Stomach (tissue), 9 donors: ENCODE measurements around the gene GDPGP1. TPM values are rescaled to one million over a fixed set of nuclear protein-coding genes. Genes with fewer than 3 reads are reported as not detected.
"Not testable (repeated sequence)": the region's sequence is repeated elsewhere in the genome, so short reads cannot be mapped to it uniquely, and the experiment has no call there.

ENCODE experiments used
- DNase-seq, 2 donors: peaks; one replicate each; pipeline versions ENCODE4 v3.0.0 to v3.0.0-alpha.2; 2013 to 2019
- H3K27ac ChIP-seq, 5 donors: fragments of 200-600 bp in 4 of 5; sonication (generic) in 4 of 5; one replicate each; pipeline ENCODE4 v1.5.1; 2013 to 2019; ENCODE audit warnings: mild to moderate bottlenecking in 1 of 5, moderate library complexity in 1 of 5
- H3K27me3 ChIP-seq, 3 donors: fragments of 200-600 bp; sonication (generic); one replicate each; pipeline ENCODE4 v1.5.1; 2017 to 2019; ENCODE audit warnings: mixed run types in 1 of 3
- H3K36me3 ChIP-seq, 4 donors: fragments of 200-600 bp; sonication (generic); 1 replicate in 3 of 4; 2 replicates in 1 of 4; pipeline ENCODE4 v1.5.1; 2016 to 2019
- H3K4me1 ChIP-seq, 4 donors: fragments of 200-600 bp; sonication (generic); one replicate each; pipeline ENCODE4 v1.5.1; 2016 to 2019
- H3K4me3 ChIP-seq, 4 donors: fragments of 200-600 bp; sonication (generic) in 3 of 4; one replicate each; pipeline ENCODE4 v1.5.1; 2016 to 2019; ENCODE audit warnings: mild to moderate bottlenecking in 1 of 4
- H3K9me3 ChIP-seq, 4 donors: fragments of 200-600 bp; sonication (generic); one replicate each; pipeline ENCODE4 v1.5.1; 2016 to 2019
- EP300 ChIP-seq: sonication (generic); formaldehyde crosslinking; IDR thresholded peaks from one replicate; pipeline ENCODE4 v1.6.1; 2017; ENCODE audit warnings: antibody characterized with exemption
- POLR2A ChIP-seq, 4 donors: fragments of 450-650 bp; IDR thresholded peaks; one replicate each; pipeline ENCODE4 v1.6.1; 2016; ENCODE audit warnings: antibody characterized with exemption in 4 of 4, control low read depth in 2 of 4, mild to moderate bottlenecking in 1 of 4, moderate library complexity in 1 of 4
- POLR2AphosphoS5 ChIP-seq, 3 donors: sonication (generic); formaldehyde crosslinking; IDR thresholded peaks; one replicate each; pipeline ENCODE4 v1.6.1; 2016; ENCODE audit warnings: antibody characterized with exemption in 3 of 3
- WGBS, 5 donors: extraction: QIAGEN DNeasy Blood & Tissue Kit in 3 of 5; methylation state at CpG; one replicate each; pipeline versions ENCODE4 v1.1.5 to v1.1.7; 2013 to 2018; 5-methylcytosine and 5-hydroxymethylcytosine counted together
- intact Hi-C: fragments of 100-400 bp; cut with DNase I; formaldehyde crosslinking; loops from one replicate; pipeline ENCODE4 v1.15.1; 2023; ENCODE audit warnings: low total_unique reads
- polyA plus RNA-seq, 3 donors: library from polyadenylated mRNA; stranded (reverse); fragments of 200-250 nt; gene quantifications; one replicate each; pipeline ENCODE4 v1.2.3, GENCODE V29; 2013
- total RNA-seq, 5 donors: library from RNA; depleted of rRNA; stranded (reverse); fragments of >200 nt; gene quantifications; one replicate each; pipeline versions ENCODE4 v1.1.0 to v1.2.3, GENCODE V29; 2014 to 2016
- TF ChIP-seq, protein P1 (sequence below), 7 experiments: fragments of 450-650 bp in 4 of 7; fragments of 200-600 bp in 3 of 7; sonication (generic) in 3 of 7; IDR thresholded peaks; one replicate each; pipeline ENCODE4 v1.5.1; 2016 to 2019; ENCODE audit warnings: antibody characterized with exemption in 7 of 7, control low read depth in 2 of 7, mild to moderate bottlenecking in 1 of 7
- donor health status: healthy with polysubstance abuse.
- donor health status: Bipolar disorder and iron deficiency.
- donor health status: healthy.

The GDPGP1 gene
- total and polyA plus RNA-seq, 8 donors = under 0.01 to 26.6 (median 3.2) TPM; not detected in 1

- H3K27me3 ChIP-seq = no peaks in the 10 kb centered on the region
- H3K4me3 ChIP-seq = no peak overlapping the region
- TF ChIP-seq POLR2AphosphoS5 (IDR thresholded peaks at IDR 0.05) (no peak), EP300 (no peak), POLR2A (IDR thresholded peaks at IDR 0.05) (no peak)
- TF ChIP-seq, protein P1, sequence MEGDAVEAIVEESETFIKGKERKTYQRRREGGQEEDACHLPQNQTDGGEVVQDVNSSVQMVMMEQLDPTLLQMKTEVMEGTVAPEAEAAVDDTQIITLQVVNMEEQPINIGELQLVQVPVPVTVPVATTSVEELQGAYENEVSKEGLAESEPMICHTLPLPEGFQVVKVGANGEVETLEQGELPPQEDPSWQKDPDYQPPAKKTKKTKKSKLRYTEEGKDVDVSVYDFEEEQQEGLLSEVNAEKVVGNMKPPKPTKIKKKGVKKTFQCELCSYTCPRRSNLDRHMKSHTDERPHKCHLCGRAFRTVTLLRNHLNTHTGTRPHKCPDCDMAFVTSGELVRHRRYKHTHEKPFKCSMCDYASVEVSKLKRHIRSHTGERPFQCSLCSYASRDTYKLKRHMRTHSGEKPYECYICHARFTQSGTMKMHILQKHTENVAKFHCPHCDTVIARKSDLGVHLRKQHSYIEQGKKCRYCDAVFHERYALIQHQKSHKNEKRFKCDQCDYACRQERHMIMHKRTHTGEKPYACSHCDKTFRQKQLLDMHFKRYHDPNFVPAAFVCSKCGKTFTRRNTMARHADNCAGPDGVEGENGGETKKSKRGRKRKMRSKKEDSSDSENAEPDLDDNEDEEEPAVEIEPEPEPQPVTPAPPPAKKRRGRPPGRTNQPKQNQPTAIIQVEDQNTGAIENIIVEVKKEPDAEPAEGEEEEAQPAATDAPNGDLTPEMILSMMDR (IDR thresholded peaks at IDR 0.05) = no peak
- 38 to 58% (median 52%) methylated on average over 5 of the region's 5 CpGs for WGBS, 5 donors
- intact Hi-C loops = no loop called here
- H3K4me1 ChIP-seq = no peaks in the 10 kb centered on the region
- no peak overlapping the region for H3K27ac ChIP-seq
- no peaks in the 10 kb centered on the region for H3K9me3 ChIP-seq
- no peaks in the 10 kb centered on the region for H3K36me3 ChIP-seq
- no peak for DNase-seq
These were observed 53.1 kb downstream of the GDPGP1 start for GRCh38 chr15:90287101-90287500.

GRCh38 chr15:90287946-90288345 lies 53.9 kb downstream of the GDPGP1 start:
- TF ChIP-seq, protein P1 (IDR thresholded peaks at IDR 0.05) = no peak
- TF ChIP-seq POLR2AphosphoS5 (IDR thresholded peaks at IDR 0.05) (no peak), EP300 (no peak), POLR2A (IDR thresholded peaks at IDR 0.05) (no peak)
- Histone ChIP-seq H3K36me3 (no peaks in the 10 kb centered on the region), H3K27ac (no peak overlapping the region), H3K4me1 (peaks cover 0 to under 1% (median 0%) of the 10 kb centered on the region in 4 donors), H3K9me3 (no peaks in the 10 kb centered on the region), H3K27me3 (no peaks in the 10 kb centered on the region), H3K4me3 (no peak overlapping the region)
- 85 to 92% (median 90%) methylated on average over 6 of the region's 6 CpGs for WGBS, 5 donors
- DNase-seq = no peak
- intact Hi-C loops = no loop called here

DNA sequence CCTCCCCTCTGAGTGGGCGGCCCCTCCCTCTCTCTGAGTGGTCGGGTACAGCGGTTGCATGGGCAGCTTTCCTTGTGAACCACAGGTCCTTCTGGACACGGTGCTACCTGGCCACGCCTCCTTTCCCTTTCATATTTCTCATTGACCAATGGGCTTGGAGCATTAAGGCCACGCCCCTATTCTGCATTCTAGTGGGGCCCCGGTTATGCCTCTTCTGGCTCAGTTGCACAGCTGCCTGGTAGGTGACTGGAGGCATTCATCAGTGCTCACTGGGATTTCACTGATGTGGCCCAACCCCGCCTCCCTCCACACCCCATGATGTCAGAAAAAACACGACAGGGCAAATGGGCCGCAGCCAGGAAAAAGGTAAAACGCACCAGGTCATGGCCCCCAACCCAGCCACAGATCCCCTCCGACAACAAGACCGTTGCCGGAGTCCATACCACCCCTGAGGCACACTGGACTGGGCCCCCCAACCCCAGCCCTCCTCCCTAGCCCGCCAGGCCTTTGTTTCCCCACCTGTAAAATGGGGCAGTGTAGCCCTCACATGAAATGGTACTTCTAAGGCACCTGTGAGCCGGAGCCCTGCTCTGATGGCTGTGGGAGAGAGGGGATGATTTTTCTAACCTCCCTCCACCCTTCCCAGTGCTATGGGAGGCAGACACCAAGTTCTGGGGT lies 57.8 kb downstream of the GDPGP1 start:
- intact Hi-C loops = no loop called here
- Histone ChIP-seq H3K27me3 (no peaks in the 10 kb centered on the region), H3K9me3 (no peaks in the 10 kb centered on the region), H3K27ac (no peak overlapping the region), H3K36me3 (no peaks in the 10 kb centered on the region), H3K4me3 (no peak overlapping the region), H3K4me1 (peaks cover 0 to 34% (median 19%) of the 10 kb centered on the region in 4 donors)
- TF ChIP-seq, protein P1 (IDR thresholded peaks at IDR 0.05) = no peak
- TF ChIP-seq POLR2AphosphoS5 (IDR thresholded peaks at IDR 0.05) (no peak), POLR2A (IDR thresholded peaks at IDR 0.05) (no peak), EP300 (no peak)
- WGBS, 5 donors = 67 to 80% (median 78%) methylated on average over 16 of the region's 16 CpGs
- DNase-seq = peak in 1 of 2 donors; percentile 58

DNA sequence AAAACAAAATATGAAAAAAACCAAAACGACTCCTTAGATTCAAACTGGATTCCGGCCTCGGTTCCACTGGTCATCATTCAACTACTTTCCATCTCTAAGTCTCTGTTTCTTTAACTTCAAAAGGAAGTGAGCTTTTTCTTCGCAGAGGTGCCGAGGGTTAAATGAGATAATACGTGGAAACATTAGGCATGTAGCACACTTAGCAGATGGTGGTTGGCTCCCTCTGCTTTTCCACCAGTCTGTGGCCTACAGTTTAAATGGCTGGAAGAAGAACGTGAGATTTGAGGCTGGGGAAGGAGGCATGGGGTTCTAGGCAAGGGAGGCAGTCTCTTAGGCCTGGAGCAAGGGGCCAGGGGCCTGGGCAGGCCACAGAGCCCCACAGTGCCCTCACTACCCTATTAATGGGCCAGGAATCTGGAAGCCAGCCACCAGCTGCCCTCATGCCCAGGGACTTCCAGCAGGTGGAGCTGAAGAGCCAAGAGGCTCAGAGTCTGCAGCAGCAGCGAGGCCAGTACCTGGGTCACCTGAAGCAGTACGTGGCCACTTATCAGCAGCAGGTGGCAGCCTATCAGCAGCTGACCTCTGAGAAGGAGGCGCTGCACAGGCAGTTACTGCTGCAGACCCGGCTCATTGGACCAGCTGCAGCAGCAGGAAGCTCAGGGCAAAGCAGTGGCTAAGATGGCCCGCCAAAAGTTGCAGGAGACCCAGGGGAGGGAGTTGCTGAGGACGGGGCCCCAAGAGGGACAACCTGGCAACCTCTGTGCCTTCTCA lies 59.2 kb downstream of the GDPGP1 start:
- DNase-seq = peak; percentile 93 to 95
- H3K36me3 ChIP-seq, H3K27me3 ChIP-seq, H3K9me3 ChIP-seq, intact Hi-C loops: not testable (repeated sequence)
- Histone ChIP-seq H3K27ac (peak overlapping the region; percentile 50 to 79 (median 67)), H3K4me3 (peak overlapping the region in 2 of 4 donors; percentile 6 to 20), H3K4me1 (peaks cover 0 to 34% (median 19%) of the 10 kb centered on the region in 4 donors)
- 37 to 64% (median 40%) methylated on average over 7 to 13 of the region's 13 CpGs for WGBS, 5 donors
- TF ChIP-seq POLR2A (IDR thresholded peaks at IDR 0.05) (peak in 1 of 4 donors; percentile 27), POLR2AphosphoS5 (IDR thresholded peaks at IDR 0.05) (peak in 2 of 3 donors; percentile 87 to 90)
- TF ChIP-seq, protein P1 (IDR thresholded peaks at IDR 0.05) = peak in 5 of 7 experiments; percentile 83 to 95 (median 87)
